Endothelial cell of umbilical vein (primary cell): Measurements from ENCODE around the gene RALBP1.

Source experiments
- EZH2 ChIP-seq: IDR thresholded peaks from 2 replicates; pipeline ENCODE4 v1.6.1; 2012; ENCODE audit warnings: borderline replicate concordance, low read depth, mild to moderate bottlenecking, moderate library complexity, low read length, inconsistent platforms; ENCODE audit not compliant: severe bottlenecking
- JUN ChIP-seq: IDR thresholded peaks from 2 replicates; pipeline ENCODE4 v1.6.1; 2011; ENCODE audit warnings: borderline replicate concordance, low read depth; ENCODE audit not compliant: insufficient read length, insufficient read depth
- POLR2A ChIP-seq: IDR thresholded peaks from 2 replicates; pipeline ENCODE4 v1.6.1; 2012; ENCODE audit warnings: low read depth, mild to moderate bottlenecking, control low read depth, low read length
- TF ChIP-seq, protein P1 (sequence below), 2 donors: IDR thresholded peaks; 1 replicate in 1 of 2; 2 replicates in 1 of 2; pipeline ENCODE4 v1.5.1; 2011; ENCODE audit warnings: low read length in 2 of 2, mild to moderate bottlenecking in 2 of 2, moderate library complexity in 2 of 2, control low read depth in 1 of 2, inconsistent platforms in 1 of 2, low read depth in 1 of 2; ENCODE audit not compliant: insufficient read depth in 1 of 2; ENCODE audit errors: extremely low read depth in 1 of 2
- TF ChIP-seq, protein P2 (sequence below): IDR thresholded peaks from 2 replicates; pipeline ENCODE4 v1.6.1; 2011; ENCODE audit not compliant: insufficient read depth, insufficient read length

DNA sequence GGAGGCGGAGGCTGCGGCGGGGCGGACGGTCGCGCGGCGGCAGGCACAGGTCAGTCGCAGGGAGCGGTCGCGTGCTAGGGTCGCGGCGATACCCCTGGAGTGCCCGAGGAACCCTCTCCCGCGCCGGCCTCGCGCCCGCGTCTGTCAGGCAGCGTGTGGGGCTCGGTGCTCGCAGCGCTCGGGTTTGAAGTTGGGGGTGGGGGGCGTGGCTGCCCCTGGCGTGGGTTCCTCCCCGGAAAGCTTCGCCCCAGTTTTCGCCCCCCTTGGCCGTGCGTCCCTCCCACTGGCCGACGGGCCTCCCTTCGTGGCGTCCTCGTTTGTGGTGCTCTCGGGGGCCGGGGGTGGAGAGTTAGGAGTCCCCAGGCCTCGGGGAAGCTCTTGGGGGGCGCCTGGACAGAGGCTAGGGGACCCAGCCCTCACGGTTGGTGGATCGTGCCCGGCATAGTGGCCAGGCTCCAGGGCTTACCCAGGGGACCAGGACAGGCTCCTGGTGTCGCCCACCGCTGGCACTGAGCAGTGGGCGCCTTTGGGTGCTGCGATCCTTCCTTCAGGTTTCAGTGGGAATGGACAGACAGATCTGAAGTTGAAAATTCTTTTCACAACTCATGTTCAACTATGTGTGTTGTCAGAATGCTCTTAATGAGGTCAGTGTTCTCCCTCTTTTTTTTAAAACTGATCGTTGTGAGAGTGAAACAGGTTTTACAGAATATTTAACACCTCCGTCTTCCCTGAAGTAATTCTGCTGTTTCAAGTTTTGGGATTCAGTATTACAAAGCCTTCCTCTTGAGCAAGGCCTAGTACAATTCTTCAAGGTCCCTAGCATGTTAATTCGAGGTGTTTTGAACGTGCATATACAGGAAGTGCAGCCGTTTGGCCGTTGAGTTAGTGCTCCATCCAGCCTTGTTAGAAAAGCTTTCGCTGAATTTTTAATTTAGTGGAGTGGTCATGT, 604 bp downstream of the RALBP1 start:
- TF ChIP-seq, protein P1, sequence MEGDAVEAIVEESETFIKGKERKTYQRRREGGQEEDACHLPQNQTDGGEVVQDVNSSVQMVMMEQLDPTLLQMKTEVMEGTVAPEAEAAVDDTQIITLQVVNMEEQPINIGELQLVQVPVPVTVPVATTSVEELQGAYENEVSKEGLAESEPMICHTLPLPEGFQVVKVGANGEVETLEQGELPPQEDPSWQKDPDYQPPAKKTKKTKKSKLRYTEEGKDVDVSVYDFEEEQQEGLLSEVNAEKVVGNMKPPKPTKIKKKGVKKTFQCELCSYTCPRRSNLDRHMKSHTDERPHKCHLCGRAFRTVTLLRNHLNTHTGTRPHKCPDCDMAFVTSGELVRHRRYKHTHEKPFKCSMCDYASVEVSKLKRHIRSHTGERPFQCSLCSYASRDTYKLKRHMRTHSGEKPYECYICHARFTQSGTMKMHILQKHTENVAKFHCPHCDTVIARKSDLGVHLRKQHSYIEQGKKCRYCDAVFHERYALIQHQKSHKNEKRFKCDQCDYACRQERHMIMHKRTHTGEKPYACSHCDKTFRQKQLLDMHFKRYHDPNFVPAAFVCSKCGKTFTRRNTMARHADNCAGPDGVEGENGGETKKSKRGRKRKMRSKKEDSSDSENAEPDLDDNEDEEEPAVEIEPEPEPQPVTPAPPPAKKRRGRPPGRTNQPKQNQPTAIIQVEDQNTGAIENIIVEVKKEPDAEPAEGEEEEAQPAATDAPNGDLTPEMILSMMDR (IDR thresholded peaks at IDR 0.05; ENCODE audit: extremely low read depth in 1 of 2, insufficient read depth in 1 of 2, low read depth in 1 of 2, low read length in 2 of 2), result no peak
- no peak for TF ChIP-seq EZH2
- TF ChIP-seq POLR2A, result no peak
- TF ChIP-seq, protein P2, sequence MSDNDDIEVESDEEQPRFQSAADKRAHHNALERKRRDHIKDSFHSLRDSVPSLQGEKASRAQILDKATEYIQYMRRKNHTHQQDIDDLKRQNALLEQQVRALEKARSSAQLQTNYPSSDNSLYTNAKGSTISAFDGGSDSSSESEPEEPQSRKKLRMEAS, result no peak
- no peak for TF ChIP-seq JUN
